DMS114 treated with DMSO at 0.1 percent for 48 hours (cell line): ENCODE measurements around the gene SCAPER.
"Not testable (repeated sequence)": the region's sequence is repeated elsewhere in the genome, so short reads cannot be mapped to it uniquely, and the experiment has no call there.

Experiments
- DNase-seq: peaks from one replicate; lab custom pipeline; 2025; ENCODE audit not compliant: unreplicated experiment; lab: John Stamatoyannopoulos, UW

Gene SCAPER

DNA sequence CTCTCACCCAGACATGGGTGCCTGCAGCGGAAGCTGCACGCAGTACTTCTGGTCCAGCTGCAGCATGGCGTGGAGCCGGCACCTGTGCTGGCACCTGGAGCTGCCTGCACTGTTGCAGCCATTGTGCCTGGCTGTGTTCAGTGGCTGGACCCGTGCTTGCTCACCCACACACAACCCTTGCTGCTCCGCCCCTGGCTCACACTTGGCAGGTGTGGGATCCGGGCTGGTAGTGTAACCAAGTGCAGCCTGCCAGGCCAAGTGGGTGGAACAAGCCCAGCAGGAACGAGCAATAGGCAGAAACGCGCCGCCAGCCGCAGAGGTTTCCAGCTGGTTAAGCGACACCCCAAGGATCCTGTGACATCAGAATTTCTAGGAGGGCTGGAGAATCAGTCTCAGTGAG, 11.2 kb upstream of the SCAPER start:
- no peak for DNase-seq

DNA sequence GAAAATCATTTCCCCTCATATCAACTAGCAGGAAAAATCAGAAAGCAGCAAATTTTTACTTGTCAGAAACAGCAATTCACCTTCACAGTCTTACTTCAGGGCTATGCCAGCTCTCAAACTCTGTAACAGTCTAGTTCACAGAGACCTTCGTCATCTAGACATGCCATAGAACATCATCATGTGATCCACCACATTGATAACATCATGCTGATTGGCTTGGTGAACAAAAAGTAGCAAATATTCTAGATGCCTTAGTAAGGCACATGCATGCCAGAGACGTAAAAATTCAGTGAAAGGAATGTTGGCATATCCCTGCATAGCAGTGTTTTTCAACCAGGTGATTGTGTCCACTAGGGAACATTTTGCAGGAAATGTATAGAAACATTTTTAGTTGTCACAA, 8.6 kb upstream of the SCAPER start:
- no peak for DNase-seq

DNA sequence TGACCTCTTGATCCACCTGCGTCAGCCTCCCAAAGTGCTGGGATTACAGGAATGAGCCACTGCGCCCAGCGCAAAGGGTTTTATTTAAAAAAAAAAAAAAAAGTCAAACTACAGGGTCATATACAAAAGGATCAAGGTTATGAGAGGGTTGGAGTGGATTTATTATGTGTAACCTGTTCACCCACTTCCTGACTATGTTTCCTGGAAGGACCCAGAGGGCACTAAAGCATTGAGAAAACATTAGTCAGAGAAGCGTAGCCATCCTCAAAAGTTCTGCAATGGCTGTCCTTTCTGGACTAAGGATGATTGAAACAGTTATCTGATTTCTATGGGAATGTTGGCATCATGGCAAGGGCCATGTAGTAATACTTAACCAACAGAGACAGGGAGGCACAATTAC, 7.3 kb upstream of the SCAPER start:
- no peak for DNase-seq

DNA sequence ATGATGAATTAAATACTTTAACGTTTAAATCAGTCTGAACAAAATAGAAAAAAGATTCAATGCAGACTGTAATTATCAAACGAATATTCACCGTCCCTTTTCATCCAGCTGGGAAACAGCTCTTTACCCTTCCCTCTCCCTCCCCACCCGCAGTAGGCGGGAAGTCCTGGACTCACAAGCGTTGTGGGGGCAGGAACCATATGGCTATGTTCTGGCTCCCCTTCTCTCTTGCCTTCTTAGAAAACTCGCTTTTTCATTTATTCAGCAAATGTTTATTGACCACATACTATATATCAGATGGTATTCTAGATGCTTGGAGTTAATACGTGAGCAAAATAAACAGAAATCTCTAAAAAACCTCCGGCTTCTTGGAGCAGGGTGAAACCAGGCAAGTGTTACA, 715 bp upstream of the SCAPER start:
- DNase-seq: no peak

DNA sequence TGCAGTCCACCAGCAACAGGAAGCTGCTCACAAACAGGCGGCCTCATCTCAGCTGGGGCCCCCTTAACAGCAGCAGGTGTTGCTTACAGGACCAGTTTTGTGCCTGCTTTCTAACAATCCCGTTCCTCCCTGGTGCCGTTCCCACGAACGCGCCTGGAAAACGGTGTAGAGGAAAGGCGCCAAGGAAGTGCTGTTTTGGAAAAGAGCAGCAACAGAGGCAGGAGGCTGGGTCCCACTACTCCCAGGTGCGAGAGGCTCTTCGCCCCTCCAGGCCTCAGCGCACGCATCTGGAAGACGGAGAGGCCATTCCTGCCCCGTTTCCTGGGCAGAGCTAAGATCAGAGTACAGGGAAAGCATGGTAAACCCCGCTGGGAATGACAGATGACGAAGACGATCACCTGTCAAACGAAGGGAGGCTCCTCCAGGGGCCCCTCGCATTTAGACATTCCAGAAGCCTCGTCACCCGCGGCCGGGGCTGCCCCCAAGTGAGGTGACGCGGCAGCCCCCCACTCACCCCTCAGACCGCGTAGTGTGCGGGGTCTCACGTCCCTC, 603 bp downstream of the SCAPER start:
- DNase-seq: no peak

DNA sequence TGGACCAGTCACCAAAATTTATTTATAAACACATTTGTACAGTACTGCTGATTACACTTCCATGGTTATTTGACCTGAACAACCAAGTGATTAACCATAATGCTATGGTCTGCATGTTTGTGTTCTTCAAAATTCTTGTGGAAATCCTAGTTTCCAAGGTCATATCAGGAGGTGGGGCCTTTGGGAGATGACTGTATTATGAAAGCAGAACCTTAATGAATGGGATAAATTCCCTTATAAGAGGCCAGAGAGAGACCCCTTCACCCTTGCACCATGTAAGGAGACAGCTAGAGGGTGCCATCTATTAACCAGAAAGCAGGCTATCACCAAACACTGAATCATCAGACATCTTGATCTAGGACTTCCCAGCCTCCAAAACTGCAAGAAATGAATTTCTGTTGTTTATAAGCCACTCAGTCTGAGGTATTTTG, 1.9 kb downstream of the SCAPER start:
- peak; percentile 27 for DNase-seq

DNA sequence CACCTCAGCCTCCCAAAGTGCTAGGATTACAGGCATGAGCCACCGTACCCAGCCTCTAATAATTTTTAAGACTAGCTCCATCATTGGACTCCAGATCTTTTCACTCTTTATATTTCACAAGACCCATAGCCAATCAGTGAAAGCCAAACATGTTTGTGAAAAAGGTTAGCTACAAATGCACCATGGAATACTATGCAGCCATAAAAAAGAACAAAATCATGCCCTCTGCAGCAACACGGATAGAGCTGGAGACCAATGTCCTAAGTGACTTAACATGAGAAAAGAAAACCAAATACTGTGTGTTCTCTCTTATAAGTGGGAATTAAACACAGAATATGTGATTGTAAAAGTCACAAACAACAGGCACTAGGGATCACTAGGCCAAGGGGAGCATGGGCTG, 3.2 kb downstream of the SCAPER start:
- no peak for DNase-seq

DNA sequence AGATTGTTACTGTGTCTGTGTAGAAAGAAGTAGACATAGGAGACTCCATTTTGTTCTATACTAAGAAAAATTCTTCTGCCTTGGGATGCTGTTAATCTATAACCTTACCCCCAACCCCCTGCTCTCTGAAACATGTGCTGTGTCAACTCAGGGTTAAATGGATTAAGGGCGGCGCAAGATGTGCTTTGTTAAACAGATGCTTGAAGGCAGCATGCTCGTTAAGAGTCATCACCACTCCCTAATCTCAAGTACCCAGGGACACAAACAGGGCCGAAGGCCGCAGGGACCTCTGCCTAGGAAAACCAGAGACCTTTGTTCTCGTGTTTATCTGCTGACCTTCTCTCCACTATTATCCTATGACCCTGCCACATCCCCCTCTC, 5.2 kb downstream of the SCAPER start:
- DNase-seq: not testable (repeated sequence)

DNA sequence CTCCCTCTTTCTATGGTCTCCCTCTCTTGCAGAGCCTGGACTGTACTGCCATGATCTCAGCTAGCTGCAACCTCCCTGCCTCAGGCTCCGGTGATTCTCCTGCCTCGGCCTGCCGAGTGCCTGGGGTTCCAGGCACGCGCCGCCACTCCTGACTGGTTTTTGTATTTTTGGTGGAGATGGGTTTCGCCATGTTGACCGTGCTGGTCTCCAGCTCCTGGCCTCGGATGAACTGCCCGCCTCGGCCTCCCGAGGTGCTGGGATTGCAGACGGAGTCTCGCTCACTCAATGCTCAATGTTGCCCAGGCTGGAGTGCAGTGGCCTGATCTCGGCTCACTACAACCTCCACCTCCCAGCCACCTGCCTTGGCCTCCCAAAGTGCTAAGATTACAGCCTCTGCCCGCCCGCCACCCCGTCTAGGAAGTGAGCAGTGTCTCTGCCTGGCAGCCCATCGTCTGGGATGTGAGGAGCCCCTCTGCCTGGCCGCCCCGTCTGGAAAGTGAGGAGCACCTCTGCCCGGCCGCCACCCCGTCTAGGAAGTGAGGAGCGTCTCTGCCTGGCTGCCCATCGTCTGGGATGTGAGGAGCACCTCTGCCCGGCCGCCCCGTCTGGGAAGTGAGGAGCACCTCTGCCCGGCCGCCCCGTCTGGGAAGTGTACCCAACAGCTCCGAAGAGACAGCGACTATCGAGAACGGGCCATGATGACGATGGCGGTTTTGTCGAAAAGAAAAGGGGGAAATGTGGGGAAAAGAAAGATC, 5.8 kb downstream of the SCAPER start:
- not testable (repeated sequence) for DNase-seq

DNA sequence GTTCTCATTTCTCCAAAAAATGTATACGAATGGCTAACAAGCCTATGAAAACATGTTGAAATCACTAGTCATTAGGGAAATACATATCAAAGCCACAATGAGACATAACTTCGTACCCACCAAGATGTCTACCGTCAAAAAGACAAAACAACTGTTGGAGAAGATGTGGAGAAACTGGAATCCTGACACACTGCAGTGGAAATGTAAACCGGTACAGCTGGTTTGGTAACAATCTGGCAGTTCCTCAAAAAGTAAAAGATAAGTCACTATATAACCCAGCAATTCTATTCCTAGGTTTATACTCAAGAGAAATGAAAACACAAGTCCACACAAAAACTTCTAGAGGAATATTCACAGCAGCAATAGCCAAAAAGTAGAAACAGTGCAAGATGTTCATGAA, 7.0 kb downstream of the SCAPER start:
- no peak for DNase-seq

DNA sequence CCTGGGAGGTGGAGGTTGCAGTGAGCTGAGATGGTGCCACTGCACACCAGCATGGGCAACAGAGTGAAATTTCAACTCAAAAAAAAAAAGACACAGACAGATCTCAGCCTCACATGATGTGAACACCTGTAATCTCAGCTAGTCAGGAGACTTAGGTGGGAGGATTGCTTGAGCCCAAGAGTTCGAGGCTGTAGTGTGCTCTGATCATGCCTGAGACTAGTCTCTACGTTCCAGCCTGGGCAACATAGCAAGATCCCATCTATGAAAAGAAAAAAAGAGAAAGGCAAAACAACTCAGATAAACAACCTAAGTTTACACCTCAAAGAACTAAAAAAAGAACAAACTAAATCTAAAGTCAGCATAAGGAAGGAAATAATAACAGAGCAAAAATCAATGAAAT, 11.0 kb downstream of the SCAPER start:
- no peak for DNase-seq

DNA sequence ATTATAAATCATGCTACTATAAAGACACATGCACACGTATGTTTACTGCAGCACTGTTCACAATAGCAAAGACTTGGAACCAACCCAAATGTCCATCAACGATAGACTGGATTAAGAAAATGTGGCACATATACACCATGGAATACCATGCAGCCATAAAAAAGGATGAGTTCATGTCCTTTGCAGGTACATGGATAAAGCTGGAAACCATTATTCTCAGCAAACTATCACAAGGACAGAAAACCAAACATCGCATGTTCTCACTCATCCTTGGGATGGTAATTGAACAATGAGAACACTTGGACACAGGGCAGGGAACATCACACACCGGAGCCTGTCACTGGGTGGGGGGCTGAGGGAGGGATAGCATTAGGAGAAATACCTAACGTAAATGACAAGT, 12.3 kb downstream of the SCAPER start:
- DNase-seq: not testable (repeated sequence)

DNA sequence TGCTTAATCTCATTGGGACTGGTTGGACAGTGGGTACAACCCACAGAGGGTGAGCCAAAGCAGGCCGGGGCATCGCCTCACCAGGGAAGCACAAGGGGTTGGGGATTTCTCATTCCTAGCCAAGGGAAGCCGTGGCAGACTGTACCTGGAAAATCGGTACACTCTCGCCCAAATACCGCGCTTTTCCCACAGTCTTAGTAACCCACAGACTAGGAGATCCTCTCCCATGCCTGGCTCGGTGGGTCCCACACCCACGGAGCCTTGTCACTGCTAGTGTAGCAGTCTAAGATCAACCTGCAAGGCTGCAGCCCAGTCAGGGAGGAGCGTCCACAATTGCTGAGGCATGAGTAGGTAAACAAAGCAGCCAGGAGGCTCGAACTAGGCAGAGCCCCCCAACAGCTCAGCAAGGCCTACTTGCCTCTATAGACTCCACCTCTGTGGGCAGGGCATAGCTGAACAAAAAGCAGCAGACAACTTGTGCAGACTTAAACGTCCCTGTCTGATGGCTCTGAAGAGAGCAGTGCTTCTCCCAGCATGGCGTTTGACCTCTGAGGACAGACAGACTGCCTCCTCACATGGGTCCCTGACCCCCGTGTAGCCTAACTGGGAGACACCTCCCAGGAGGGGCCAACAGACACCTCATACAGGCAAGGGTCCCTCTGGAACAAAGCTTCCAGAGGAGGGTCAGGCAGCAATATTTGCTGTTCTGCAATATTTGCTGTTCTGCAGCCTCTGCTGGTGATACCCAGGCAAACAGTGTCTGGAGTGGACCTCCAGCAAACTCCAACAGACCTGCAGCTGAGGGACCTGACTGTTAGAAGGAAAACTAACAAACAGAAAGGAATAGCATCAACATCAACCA, 17.6 kb downstream of the SCAPER start:
- not testable (repeated sequence) for DNase-seq

DNA sequence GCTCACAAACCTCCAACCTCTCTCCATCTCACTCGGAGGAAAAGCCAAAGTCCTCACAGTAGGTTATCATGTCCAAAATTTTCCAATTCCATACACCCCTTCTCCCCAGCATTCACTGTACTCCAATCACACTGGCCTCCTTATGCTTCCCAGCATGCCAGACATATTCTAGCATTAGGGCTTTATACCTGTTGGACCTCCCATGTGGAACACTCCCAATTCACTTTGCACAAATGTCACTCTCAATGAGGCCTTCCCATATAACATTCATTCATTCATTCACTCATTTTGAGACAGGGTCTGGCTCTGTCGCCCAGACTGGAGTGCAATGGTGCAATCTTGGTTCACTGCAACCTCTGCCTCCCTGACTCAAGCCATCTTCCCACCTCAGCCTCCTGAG, 19.9 kb downstream of the SCAPER start:
- no peak for DNase-seq

DNA sequence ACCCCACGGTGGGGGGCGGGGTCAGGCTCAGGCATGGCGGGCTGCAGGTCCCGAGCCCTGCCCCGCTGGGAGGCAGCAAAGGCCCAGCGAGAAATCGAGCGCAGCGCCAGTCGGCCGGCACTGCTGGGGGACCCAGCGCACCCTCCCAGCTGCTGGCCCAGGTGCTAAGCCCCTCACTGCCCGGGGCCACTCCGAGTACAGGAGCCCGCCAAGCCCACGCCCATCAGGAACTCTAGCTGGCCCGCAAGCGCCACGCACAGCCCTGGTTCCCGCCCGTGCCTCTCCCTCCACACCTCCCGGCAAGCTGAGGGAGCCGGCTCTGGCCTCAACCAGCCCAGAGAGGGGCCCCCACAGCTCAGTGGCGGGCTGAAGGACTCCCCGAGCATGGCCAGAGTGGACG, 29.2 kb downstream of the SCAPER start:
- DNase-seq: no peak

DNA sequence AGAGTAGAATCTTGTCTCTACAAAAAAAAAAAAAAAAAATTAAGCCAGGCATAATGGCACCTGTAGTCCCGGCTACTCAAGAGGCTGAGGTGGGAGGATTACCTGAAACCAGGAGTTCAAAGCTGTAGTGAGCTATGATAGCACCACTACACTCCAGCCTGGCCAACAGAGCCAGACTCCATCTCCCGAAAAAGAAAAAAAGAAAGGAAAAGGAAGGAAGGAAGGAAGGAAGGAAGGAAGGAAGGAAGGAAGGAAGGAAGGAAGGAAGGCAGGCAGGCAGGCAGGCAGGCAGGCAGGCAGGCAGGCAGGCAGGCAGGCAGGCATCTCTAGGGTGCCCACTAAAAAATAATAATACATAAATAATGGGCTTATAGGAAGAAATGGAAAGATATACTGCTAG, 32.1 kb downstream of the SCAPER start:
- DNase-seq: not testable (repeated sequence)

DNA sequence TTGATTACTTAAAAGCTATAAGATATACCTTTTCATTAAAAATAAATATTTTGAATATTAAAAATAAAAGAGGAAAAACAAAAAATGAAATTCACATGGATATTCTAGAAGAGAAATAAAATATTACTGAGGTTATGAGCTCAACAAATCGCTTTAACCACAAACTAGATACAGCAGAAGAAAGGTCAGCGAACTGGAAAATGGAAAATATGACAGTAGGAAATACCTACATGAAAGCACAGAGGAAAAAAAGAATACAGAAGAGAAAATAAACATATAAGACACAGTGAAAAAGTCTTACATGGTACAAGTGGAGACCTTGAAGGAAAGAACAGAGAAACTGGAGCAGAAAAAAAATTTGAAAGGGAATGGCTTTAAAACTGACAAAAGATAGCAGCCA, 33.2 kb downstream of the SCAPER start:
- DNase-seq: no peak

DNA sequence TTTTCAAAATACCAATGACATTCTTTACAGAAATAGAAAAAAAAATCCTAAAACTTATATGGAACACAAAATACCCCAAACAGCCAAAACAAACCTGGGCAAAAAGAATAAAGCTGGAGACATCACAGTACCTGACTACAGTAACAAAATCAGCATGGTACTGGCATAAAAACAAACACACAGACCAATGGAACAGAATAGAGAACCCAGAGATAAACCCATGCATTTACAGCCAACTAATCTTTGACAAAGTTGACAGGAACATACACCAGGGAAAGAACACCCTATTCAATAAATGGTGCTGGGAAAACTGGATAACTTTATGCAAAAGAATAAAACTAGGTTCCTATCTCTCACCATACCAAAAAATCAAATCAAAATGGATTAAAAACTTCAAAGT, 36.4 kb downstream of the SCAPER start:
- DNase-seq: no peak

DNA sequence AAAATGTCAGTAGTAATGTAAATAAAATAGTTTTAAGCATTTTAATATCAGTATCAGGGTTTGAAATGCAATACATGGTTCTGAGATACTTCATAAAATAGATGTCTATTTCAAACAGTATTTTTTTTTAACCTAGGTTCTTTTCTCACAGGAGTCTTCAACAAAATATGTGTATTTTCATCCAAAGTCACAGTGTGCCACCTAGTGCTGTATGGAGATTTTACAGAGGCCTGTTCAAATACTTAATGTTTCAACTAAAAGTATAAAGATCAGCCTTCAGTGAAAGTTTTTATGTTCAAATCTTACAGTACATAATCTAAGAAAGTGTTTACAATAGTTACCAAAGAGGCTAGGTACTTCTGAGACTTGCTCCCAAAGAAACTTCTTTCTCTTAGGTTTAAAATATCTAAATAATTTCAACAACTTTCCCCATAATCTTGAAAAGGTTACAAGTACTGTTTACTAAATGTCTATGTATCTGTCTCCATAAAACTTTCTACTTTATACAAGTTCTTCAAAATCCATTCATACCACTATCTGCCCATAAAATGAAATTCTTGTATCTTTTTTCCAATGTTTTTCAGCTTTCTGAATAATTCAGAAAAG, 38.3 kb downstream of the SCAPER start:
- peak; percentile 60 for DNase-seq

DNA sequence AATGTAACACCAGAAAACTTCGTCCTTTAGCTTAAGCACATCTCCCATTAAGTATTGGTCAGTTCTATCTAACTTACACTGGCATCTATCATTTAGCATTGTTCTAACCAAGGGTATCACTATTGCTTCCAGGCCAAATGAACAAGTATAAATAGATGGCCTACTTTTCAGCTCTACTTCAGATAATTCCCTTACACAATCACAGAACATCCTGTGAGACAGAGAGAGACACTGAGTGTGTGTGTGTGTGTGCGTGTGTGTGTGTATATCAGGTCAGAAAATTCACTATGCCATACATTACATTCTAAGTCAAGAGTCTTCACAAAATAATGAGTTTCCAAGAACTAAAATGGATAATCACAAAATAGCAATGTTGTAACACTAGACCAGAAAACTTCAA, 39.1 kb downstream of the SCAPER start:
- no peak for DNase-seq

DNA sequence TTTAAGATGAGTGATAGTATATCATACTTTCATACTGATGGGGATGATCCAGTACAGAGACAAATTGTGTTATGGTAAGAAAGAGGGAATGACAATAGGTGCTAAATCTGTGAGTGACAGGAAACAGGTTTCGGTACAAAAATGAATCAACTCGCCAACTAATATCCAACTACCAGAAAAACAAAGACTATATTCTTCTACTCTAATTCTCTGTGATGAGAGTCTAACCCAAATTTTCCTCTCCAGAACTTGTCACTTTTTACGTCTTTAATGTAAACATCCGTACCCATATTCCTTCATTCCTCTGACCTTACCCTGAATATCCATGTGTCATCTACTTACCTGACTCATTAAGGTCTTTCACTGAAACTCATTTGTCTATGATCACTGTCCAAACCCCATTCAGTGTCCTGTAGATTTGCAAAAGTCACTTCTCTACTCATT, 39.6 kb downstream of the SCAPER start:
- DNase-seq: no peak

DNA sequence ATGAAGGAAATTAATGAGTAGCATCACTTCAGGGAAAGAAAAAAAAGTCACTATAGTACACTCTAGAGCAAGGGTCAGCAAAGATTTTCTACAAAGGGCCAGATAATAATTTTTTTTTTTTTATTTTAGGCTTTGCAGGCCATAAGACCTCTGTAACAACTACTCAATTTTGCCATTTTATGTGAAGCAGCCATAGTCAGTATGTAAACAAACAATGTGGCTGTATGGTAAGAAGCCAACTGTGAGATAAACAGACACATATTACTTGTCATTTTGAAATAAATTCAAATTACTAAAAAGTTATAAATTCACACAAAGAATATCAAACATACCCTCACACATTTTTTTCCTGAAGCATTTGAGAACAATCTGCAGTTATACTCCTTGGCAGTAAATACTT, 40.6 kb downstream of the SCAPER start:
- no peak for DNase-seq
